GM21723 (cell line): ENCODE measurements around the gene ADGRG4.
"Not testable (repeated sequence)": the region's sequence is repeated elsewhere in the genome, so short reads cannot be mapped to it uniquely, and the experiment has no call there.

Experiments used
- ATAC-seq: cut with Tn5 transposase; IDR thresholded peaks from one replicate; pipeline ENCODE4 v1.9.1; 2021; ENCODE audit warnings: mild to moderate bottlenecking, moderate library complexity; ENCODE audit not compliant: unreplicated experiment

ADGRG4 gene

GRCh38 chrX:136380010-136380769 is 79.4 kb downstream of the ADGRG4 start:
- ATAC-seq, result no peak

- ATAC-seq, result no peak
These were observed 85.4 kb downstream of the ADGRG4 start for GRCh38 chrX:136386173-136386572.

- ATAC-seq, result no peak
These were observed 86.1 kb downstream of the ADGRG4 start for GRCh38 chrX:136386826-136387225.

GRCh38 chrX:136387951-136388502 is 87.3 kb downstream of the ADGRG4 start:
- ATAC-seq, result no peak

- ATAC-seq, result no peak
These were observed 90.2 kb downstream of the ADGRG4 start for GRCh38 chrX:136390921-136391320.

GRCh38 chrX:136395271-136395670 is 94.5 kb downstream of the ADGRG4 start:
- ATAC-seq, result no peak

- no peak for ATAC-seq
These were observed 96.2 kb downstream of the ADGRG4 start for GRCh38 chrX:136397001-136397400.

GRCh38 chrX:136405126-136405525 is 104.4 kb downstream of the ADGRG4 start:
- no peak for ATAC-seq

GRCh38 chrX:136417806-136418205 is 117.0 kb downstream of the ADGRG4 start:
- ATAC-seq, result no peak

GRCh38 chrX:136421338-136421737 is 120.6 kb downstream of the ADGRG4 start:
- ATAC-seq, result no peak

GRCh38 chrX:136423724-136424123 is 123.0 kb downstream of the ADGRG4 start:
- no peak for ATAC-seq

- ATAC-seq, result no peak
These were observed 125.2 kb downstream of the ADGRG4 start for GRCh38 chrX:136425996-136426395.

- no peak for ATAC-seq
These were observed 130.9 kb downstream of the ADGRG4 start for GRCh38 chrX:136431625-136432024.

GRCh38 chrX:136437774-136438173 is 137.0 kb downstream of the ADGRG4 start:
- ATAC-seq, result no peak

GRCh38 chrX:136438192-136438591 is 137.4 kb downstream of the ADGRG4 start:
- ATAC-seq, result no peak

- ATAC-seq, result not testable (repeated sequence)
These were observed 144.9 kb downstream of the ADGRG4 start for GRCh38 chrX:136445674-136446073.

GRCh38 chrX:136446208-136446607 is 145.4 kb downstream of the ADGRG4 start:
- no peak for ATAC-seq

- no peak for ATAC-seq
These were observed 146.5 kb downstream of the ADGRG4 start for GRCh38 chrX:136447308-136447707.

- no peak for ATAC-seq
These were observed 147.2 kb downstream of the ADGRG4 start for GRCh38 chrX:136447968-136448367.

- no peak for ATAC-seq
These were observed 149.5 kb downstream of the ADGRG4 start for GRCh38 chrX:136450050-136450830.

- no peak for ATAC-seq
These were observed 151.9 kb downstream of the ADGRG4 start for GRCh38 chrX:136452614-136453013.

- no peak for ATAC-seq
These were observed 152.4 kb downstream of the ADGRG4 start for GRCh38 chrX:136453114-136453513.
